HK-2 (cell line): ENCODE results near the gene LHX1.

Experiments
- DNase-seq: peaks from one replicate; pipeline ENCODE4 v3.0.0-alpha.2; 2018; ENCODE audit not compliant: unreplicated experiment

Gene LHX1

GRCh38 chr17:36971508-36971907, 34.2 kb downstream of the LHX1 start:
- no peak for DNase-seq

GRCh38 chr17:36972186-36972700, 35.0 kb downstream of the LHX1 start:
- DNase-seq: no peak

- no peak for DNase-seq
Observed at GRCh38 chr17:36972905-36973304, 35.6 kb downstream of the LHX1 start.

- DNase-seq: no peak
Observed at GRCh38 chr17:36975922-36976515, 38.7 kb downstream of the LHX1 start.

GRCh38 chr17:36977066-36977465, 39.8 kb downstream of the LHX1 start:
- DNase-seq: no peak

GRCh38 chr17:36977568-36977967, 40.3 kb downstream of the LHX1 start:
- DNase-seq: no peak

- DNase-seq: no peak
Observed at GRCh38 chr17:36978810-36979564, 41.7 kb downstream of the LHX1 start.

- no peak for DNase-seq
Observed at GRCh38 chr17:36979565-36979941, 42.3 kb downstream of the LHX1 start.

- DNase-seq: no peak
Observed at GRCh38 chr17:36980280-36980761, 43.0 kb downstream of the LHX1 start.

GRCh38 chr17:36983618-36984017, 46.3 kb downstream of the LHX1 start:
- DNase-seq: no peak

- DNase-seq: no peak
Observed at GRCh38 chr17:36989173-36989572, 51.9 kb downstream of the LHX1 start.

- no peak for DNase-seq
Observed at GRCh38 chr17:36992701-36993100, 55.4 kb downstream of the LHX1 start.

GRCh38 chr17:36993227-36993626, 56.0 kb downstream of the LHX1 start:
- no peak for DNase-seq
